GM12864 (cell line): ENCODE data around the gene LMO4.
A peak's percentile ranks its signal among the peaks of the same experiment; 100 is the strongest.

Experiments
- DNase-seq: peaks from one replicate; pipeline ENCODE4 v3.0.0-alpha.2; 2011; ENCODE audit warnings: low read depth
- H3K4me3 ChIP-seq: 2 replicates; pipeline ENCODE4 v1.5.1; 2011; ENCODE audit warnings: mild to moderate bottlenecking, low read depth, low read length, control low read depth
- CTCF ChIP-seq: IDR thresholded peaks from 2 replicates; pipeline ENCODE4 v1.5.1; 2011; ENCODE audit warnings: low read depth, mild to moderate bottlenecking, moderate library complexity, low read length, control low read depth, inconsistent platforms; ENCODE audit errors: missing control alignments

LMO4 gene

GRCh38 chr1:87327376-87328271 is 1.1 kb upstream of the LMO4 start:
- no peak for TF ChIP-seq CTCF
- peak overlapping the region; percentile 67 for H3K4me3 ChIP-seq
- DNase-seq = no peak

DNA sequence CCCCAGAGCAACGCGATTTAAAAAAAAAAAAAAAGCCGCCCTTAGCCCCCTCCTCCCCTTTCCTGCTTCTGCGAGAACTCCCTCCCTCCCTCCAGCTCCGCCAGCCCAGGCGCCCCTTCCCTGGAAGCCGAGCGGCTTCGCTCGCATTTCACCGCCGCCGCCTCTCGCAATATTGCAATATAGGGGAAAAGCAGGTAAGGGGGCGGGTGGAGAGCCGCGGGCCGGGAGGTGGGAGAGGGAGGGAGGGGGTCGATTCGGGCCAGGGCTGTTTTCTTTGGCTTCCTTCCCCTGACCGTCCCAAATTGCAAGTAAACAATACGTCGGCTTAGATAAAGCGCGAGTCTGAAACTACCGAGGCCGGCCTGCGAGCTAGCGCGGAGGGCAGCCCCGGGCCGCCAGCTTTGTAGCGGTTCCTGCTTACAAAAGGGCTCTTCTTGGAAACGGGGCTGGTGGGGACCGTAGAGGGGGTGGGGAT is 408 bp downstream of the LMO4 start:
- no peak for TF ChIP-seq CTCF
- DNase-seq = no peak
- H3K4me3 ChIP-seq = peak overlapping the region; percentile 65

- DNase-seq = no peak
- no peak for TF ChIP-seq CTCF
- peak overlapping the region; percentile 65 for H3K4me3 ChIP-seq
Observed at GRCh38 chr1:87329526-87330056, 911 bp downstream of the LMO4 start.

- DNase-seq = no peak
- H3K4me3 ChIP-seq = peak overlapping the region; percentile 65
- TF ChIP-seq CTCF = no peak
Observed at GRCh38 chr1:87330057-87330884, 1.6 kb downstream of the LMO4 start.

DNA sequence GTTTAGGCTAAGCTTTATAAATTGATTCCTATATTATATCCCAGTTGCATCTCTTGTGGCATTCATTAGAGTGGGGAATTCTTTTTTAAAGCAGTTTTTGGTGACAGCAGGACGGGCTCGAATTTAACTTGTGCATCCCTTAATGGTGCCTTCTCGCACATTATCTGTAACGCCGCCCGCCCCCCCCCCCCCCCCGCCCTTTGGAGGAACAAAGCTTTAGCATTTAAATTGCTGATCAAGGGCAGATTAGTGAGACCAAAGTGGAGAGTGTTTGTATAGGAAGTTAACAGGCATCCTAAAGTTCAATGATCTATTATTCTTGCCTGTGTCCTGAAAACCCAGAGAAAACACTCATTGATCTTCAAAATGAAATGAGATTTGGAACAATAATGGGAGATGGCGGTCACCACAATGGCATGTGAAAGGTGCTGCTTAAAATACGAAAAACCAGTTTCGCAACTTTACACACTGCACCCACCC is 2.2 kb downstream of the LMO4 start:
- no peak for DNase-seq
- no peak for TF ChIP-seq CTCF

DNA sequence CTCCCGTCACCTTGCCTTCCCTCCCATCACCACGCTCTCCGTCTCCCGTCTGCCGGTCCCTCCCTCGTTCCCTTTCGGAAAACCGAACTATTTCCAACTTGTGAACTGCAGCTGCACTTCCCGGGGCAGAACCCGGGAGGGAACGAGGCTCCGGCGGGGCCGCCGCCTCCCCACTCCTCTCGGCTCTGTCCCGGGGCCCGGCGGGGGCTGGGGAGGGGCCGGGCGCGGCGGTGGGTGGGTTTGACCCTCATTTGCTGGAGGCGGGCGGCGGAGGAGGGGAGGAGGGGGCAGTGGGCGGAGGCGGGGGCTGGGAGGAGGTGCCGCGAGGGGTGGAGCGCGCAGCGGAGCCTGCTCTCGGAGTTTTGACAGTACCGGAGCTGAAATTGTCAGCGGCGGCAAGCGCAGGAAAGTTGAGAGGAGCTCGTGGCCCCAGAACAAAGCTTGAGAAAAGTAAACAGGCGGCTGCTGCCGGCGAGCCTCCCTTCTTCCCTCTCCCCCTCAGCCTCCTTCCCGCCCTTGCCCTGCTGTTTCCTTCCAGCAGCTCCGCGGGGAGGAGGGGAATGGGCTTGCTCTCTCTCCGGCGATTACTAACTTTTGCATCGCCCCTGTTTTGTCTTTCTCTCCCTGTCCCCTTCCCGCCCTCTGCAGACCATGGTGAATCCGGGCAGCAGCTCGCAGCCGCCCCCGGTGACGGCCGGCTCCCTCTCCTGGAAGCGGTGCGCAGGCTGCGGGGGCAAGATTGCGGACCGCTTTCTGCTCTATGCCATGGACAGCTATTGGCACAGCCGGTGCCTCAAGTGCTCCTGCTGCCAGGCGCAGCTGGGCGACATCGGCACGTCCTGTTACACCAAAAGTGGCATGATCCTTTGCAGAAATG is 2.9 kb downstream of the LMO4 start:
- TF ChIP-seq CTCF = no peak
- peak overlapping the region; percentile 65 for H3K4me3 ChIP-seq
- DNase-seq = no peak

More for the DNA sequence above, 2.2 kb downstream of the LMO4 start:
- peak overlapping the region; percentile 65 for H3K4me3 ChIP-seq
